Measurements from ENCODE around the gene VCP.
"Not testable (repeated sequence)": the region's sequence is repeated elsewhere in the genome, so short reads cannot be mapped to it uniquely, and the experiment has no call there.

Gene VCP

GRCh38 chr9:35059438-35059837 lies 13.0 kb downstream of the VCP start:
- FAIRE-seq: no peak

GRCh38 chr9:35057271-35057620 lies 15.2 kb downstream of the VCP start:
- FAIRE-seq: no peak

- no peak for FAIRE-seq
Measured at GRCh38 chr9:35056571-35057270, 15.7 kb downstream of the VCP start.

GRCh38 chr9:35054871-35055644 lies 17.4 kb downstream of the VCP start:
- FAIRE-seq: no peak

GRCh38 chr9:35054185-35054835 lies 18.1 kb downstream of the VCP start:
- no peak for FAIRE-seq

GRCh38 chr9:35051069-35051967 lies 21.1 kb downstream of the VCP start:
- FAIRE-seq: no peak

GRCh38 chr9:35048511-35048910 lies 23.9 kb downstream of the VCP start:
- FAIRE-seq: no peak

- FAIRE-seq: no peak
Measured at GRCh38 chr9:35044071-35044470, 28.4 kb downstream of the VCP start.

GRCh38 chr9:35042891-35043545 lies 29.4 kb downstream of the VCP start:
- FAIRE-seq: no peak

GRCh38 chr9:35042081-35042604 lies 30.3 kb downstream of the VCP start:
- FAIRE-seq: no peak

- no peak for FAIRE-seq
Measured at GRCh38 chr9:35035851-35036701, 36.3 kb downstream of the VCP start.

GRCh38 chr9:35033101-35033500 lies 39.3 kb downstream of the VCP start:
- FAIRE-seq: no peak

GRCh38 chr9:35029852-35030251 lies 42.6 kb downstream of the VCP start:
- FAIRE-seq: no peak

GRCh38 chr9:35029241-35029640 lies 43.2 kb downstream of the VCP start:
- no peak for FAIRE-seq

GRCh38 chr9:35028341-35028740 lies 44.1 kb downstream of the VCP start:
- no peak for FAIRE-seq

GRCh38 chr9:35027860-35028259 lies 44.6 kb downstream of the VCP start:
- no peak for FAIRE-seq

- no peak for FAIRE-seq
Measured at GRCh38 chr9:35027374-35027773, 45.1 kb downstream of the VCP start.

GRCh38 chr9:35026671-35027070 lies 45.8 kb downstream of the VCP start:
- no peak for FAIRE-seq

- not testable (repeated sequence) for FAIRE-seq
Measured at GRCh38 chr9:35023443-35023842, 49.0 kb downstream of the VCP start.

GRCh38 chr9:35014517-35014916 lies 57.9 kb downstream of the VCP start:
- FAIRE-seq: no peak

- no peak for FAIRE-seq
Measured at GRCh38 chr9:35010351-35010958, 62.0 kb downstream of the VCP start.
